ENCODE data around the gene HOTAIR.

The HOTAIR gene

DNA sequence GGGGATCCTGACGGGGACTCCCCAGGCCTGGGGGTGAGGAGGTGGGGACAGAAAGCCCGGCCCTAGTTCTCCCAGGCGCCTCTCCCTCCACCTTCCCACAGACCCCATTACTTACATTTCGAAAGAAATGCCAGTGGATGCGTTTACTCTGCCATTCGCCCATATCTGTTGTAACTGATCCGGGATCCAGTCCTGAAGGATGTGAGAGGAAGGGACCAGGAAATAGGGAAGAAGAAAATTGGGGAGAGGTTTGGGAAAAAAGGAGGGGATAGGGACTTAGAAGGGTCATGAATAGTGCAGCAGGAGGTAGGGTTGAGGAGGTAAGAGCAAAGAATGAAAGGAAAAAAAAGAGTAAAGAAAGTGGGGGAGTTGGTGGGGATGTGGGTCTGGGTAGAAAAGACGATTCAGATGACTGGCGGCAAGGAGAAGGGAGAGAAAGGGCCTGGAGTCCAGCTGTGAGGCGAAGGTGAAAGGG lies 18.9 kb downstream of the HOTAIR start:
- no peak for DNase-seq

- no peak for DNase-seq
Measured at GRCh38 chr12:53955036-53955775, 19.5 kb downstream of the HOTAIR start.

GRCh38 chr12:53954694-53955035 lies 20.1 kb downstream of the HOTAIR start, which contains the start of gene HOXC12:
HOXC12 (plus strand) TSS chr12:53954903; CDS start chr12:53954930, 27 bp downstream.
- no peak for DNase-seq

GRCh38 chr12:53953831-53954693 lies 20.7 kb downstream of the HOTAIR start:
- DNase-seq, result no peak

- DNase-seq, result no peak
Measured at GRCh38 chr12:53952871-53953734, 21.7 kb downstream of the HOTAIR start.

GRCh38 chr12:53952335-53952694 lies 22.4 kb downstream of the HOTAIR start:
- DNase-seq, result no peak

DNA sequence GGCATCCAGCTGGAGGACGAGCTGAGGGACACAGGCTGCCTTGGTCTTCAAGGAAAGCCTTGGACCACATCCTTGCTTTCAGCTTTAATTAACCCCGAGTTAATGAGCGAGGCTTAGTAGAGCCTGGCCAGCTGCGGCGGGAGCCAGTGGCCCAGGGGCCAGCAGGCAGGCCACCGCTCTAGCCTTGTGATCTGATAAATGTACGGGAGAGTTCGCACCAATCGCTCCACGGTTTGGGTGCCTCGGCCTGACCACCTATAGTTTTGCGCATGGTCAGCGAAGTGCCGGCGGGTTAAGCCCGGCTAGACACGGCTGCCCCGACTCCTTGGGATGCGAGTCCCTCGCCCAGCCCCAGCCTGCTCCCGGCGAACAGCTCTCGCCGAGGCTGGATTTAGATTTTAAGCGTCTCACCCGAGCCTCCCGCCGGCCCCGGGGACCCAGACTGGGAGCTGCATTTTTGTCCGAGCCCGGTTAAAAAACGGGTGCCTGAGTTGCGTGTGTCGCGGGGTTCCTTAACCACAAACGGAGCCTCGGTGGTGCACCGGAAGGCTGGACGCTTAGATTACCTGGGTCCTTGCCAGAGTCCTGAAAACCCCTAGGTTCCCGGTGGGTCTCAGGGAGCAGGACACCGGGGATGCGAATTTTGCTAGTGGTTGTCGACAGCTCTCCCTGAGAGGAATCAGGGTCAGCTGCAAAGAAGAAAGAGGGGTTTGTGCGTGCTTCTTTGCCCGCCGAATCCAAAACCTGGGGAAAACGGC lies 23.0 kb downstream of the HOTAIR start:
- no peak for DNase-seq

DNA sequence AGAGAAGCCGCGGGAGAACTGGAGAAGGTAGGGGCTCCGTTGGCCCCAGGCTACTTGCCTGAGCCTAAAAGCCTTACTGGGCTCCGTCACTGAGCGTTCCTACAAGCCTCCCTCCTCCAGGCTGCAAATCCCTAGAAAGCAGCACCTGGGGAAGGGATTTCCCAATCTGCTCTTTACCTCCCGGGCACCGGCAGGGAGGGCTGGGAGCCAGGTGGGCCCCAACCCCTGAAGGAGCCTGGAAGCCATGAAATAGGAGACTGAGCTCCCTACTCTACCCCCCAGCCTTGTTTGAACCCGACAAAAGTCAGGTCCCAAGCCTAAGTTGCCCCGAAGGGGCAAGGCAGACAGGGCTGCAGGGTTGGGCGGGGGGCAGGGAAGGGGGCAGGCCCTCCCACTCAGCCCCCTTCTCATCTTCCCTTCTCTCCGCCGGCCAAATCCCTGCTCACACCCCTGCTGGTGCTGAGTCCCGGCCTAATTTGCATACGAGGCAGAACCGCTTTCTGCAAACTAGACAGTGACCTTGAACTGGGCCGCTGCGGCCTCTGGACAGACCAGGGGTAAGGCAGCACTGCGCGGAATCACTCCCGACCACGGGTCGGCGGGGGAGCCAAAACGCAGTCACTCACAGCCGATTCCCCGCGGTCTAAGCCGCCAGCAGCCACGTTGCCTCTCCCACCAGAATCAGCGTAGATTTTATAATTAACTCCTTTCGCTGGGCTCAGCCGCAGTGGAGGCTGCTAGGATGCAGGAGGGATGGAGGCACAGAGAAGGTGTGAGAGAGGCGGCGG lies 23.8 kb downstream of the HOTAIR start:
- no peak for DNase-seq

- DNase-seq, result no peak
Measured at GRCh38 chr12:53950437-53950773, 24.3 kb downstream of the HOTAIR start.

DNA sequence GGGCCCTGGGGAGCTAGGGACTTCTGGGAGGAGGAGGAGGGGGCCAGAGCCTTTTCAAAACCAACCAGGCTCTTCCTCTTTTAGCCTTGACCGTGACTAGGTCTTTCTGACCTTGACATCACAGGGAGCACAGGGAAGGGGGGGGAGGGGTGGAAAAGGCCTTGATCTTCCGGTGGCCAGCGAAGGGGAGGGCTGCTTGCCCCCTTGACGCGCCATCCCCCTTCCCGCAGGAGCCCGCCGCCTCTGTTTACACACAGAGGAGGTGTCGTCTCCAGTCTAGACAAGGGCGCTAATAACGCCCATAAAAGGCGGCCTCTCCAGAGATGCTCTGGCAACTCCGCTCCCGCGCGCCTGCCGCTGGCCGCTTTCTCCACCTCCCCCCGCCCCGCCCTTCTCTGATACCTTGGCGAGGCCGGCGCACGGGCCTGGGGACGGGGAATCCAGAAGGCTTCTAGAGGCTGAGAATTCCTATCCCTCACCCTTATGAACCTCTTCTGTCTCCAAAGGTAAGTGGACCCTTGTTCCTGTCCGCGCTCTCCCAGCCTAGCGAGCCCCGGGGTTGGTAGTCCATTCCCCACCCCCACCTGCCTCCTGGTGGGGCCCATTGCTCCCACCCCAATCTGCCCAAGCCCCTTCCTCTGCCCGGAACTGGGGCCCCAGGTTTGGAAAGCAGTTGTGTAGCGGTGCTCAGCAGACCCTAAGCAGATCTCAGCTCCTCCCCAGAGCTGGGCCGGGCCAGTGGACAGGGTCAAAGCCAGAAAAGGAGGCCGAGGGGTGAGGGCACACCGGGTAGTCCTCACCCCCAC lies 24.9 kb downstream of the HOTAIR start:
- DNase-seq, result no peak

GRCh38 chr12:53948650-53949593 lies 25.8 kb downstream of the HOTAIR start:
- no peak for DNase-seq

DNA sequence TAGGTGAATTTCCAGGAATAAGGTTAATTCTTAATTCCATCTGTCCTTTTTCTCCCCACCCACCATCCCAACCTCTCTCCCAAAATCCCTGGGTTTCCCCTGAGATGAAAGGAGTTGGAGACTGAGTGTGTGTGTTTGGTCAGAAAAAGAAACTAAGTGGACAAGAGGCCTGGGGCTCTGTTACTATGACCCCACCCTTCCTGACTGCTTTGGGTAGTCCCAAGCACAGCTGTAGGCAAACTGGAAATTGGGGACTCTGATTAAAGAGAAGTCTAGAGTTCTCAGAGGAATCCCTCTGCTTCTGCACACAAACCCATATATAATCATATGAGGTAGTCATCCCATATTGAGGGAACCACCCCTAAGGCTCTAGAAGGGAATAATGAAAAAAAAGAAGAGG lies 27.0 kb downstream of the HOTAIR start:
- DNase-seq, result no peak

- no peak for DNase-seq
Measured at GRCh38 chr12:53944907-53945847, 29.6 kb downstream of the HOTAIR start.

- DNase-seq, result no peak
Measured at GRCh38 chr12:53944209-53944608, 30.5 kb downstream of the HOTAIR start.

DNA sequence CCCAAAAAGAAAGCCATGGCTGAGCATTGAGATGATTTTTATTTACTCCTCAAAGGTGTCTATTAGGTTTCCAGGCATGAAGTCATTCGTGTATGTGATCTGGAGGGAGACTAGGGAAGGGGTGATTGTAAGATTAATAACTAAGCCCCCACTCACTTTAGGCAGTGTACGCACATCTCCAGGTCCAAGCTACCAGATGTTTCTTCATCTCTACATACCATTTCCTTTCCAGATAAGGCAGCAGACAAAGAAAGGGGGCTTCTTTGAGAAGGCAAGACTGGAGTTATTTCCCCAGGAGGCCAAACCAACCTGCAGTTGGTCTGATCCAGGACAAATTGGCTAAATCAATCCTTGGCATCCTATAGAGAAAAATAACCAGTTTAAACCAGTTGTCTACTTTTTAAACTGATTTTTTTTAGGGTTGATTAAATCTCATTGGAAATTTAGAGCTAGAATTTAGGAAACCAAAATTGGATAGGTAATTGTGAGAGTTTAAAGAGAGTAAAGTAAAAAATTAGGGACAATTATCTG lies 32.2 kb downstream of the HOTAIR start:
- DNase-seq, result no peak

DNA sequence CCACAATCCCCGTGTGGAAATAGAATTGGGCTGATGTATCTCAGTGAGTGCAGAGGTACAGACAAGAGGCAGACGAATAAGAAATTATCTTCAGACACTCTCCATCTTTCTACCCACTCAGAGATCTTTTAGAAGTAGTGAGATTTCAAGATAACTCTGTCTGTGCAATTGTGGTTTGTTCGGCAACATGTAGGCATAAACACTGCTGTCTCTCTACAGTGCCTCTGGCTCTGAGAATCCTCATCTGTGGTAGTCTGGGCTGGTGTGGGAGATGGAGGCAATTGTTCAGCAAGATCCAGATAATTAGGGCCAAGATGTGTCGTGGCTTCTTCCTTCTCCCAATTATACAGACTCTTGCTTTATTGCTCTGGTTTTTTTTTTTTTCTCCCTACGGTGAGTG lies 33.0 kb downstream of the HOTAIR start:
- DNase-seq, result no peak

- DNase-seq, result no peak
Measured at GRCh38 chr12:53941187-53941586, 33.6 kb downstream of the HOTAIR start.

GRCh38 chr12:53940443-53941014 lies 34.2 kb downstream of the HOTAIR start:
- no peak for DNase-seq

All from activated CD4-positive, alpha-beta T cell treated with anti-CD3 and anti-CD28 coated beads, Interleukin-2, amount 50 U/mL, for 4 hours (primary cell).